ENCODE measurements around the gene TRAF3IP3. TPM values are rescaled to one million over a fixed set of nuclear protein-coding genes. Genes with fewer than 3 reads are reported as not detected.
"Not testable (repeated sequence)": the region's sequence is repeated elsewhere in the genome, so short reads cannot be mapped to it uniquely, and the experiment has no call there.

Gene TRAF3IP3
- polyA plus RNA-seq, 1 of the 3 experiments (the other 2 are of a cell fraction): 0.31 TPM

- ChIA-PET POLR2A (no interaction called here), CTCF (interaction anchor here (1.7 kb wide), 1 partner anchor 31 kb away, joined by 3 read pairs; no protein-coding TSS in a partner anchor)
- no peaks in the 10 kb centered on the region for H3K9me2 ChIP-seq
- peaks cover 7% of the 10 kb centered on the region for H3F3A ChIP-seq (replicated peaks; ENCODE audit: insufficient read depth)
- no peak overlapping the region for H2AFZ ChIP-seq (ENCODE audit: low read depth)
- no peaks in the 10 kb centered on the region for H4K20me1 ChIP-seq (ENCODE audit: insufficient read depth)
- WGBS (ENCODE audit: low lambda C conversion rate): 78% methylated on average over 1 of the region's 1 CpG
- no peak for DNase-seq
- TF ChIP-seq ELF1 (IDR thresholded peaks at IDR 0.05): no peak
- no peak for TF ChIP-seq NRF1 (IDR thresholded peaks at IDR 0.05; ENCODE audit: low read depth, low read length)
- TF ChIP-seq FOXM1 (IDR thresholded peaks at IDR 0.05; ENCODE audit: low read depth): no peak
- no peak for TF ChIP-seq SMC3 (IDR thresholded peaks at IDR 0.05; ENCODE audit: low read depth, low read length)
- no peak for TF ChIP-seq RXRA (IDR thresholded peaks at IDR 0.05; ENCODE audit: borderline replicate concordance, low read depth)
- TF ChIP-seq CTCF (IDR thresholded peaks at IDR 0.05): no peak
- TF ChIP-seq CHD2 (IDR thresholded peaks at IDR 0.05; ENCODE audit: low read length, partially characterized antibody): no peak
- TF ChIP-seq JUND (IDR thresholded peaks at IDR 0.05): no peak
- TF ChIP-seq RCOR1 (IDR thresholded peaks at IDR 0.05; ENCODE audit: low read length): no peak
- no peak for TF ChIP-seq GATA2 (CRISPR knock-in tag; IDR thresholded peaks at IDR 0.05)
- TF ChIP-seq NFIC (IDR thresholded peaks at IDR 0.05; ENCODE audit: borderline replicate concordance): no peak
- TF ChIP-seq MEF2A (IDR thresholded peaks at IDR 0.05; ENCODE audit: borderline replicate concordance, low read depth): no peak
- TF ChIP-seq TAF1 (IDR thresholded peaks at IDR 0.05; ENCODE audit: borderline replicate concordance, low read depth, low read length): no peak
- no peak overlapping the region for H3K27ac ChIP-seq (ENCODE audit: low read depth in 2 of 2, low read length in 1 of 2)
- no peaks in the 10 kb centered on the region for H3K9me3 ChIP-seq
- no peaks in the 10 kb centered on the region for H3K79me2 ChIP-seq (ENCODE audit: insufficient read depth)
- no peak overlapping the region for H3K4me3 ChIP-seq (ENCODE audit: low read depth in 2 of 2, low read length in 1 of 2)
- H3K9ac ChIP-seq: no peak overlapping the region
- no peaks in the 10 kb centered on the region for H3K36me3 ChIP-seq (replicated peaks in 1 of 2; ENCODE audit: control insufficient read depth in 1 of 2, insufficient read depth in 2 of 2, low read length in 1 of 2)
- H3K4me1 ChIP-seq (ENCODE audit: control insufficient read depth in 1 of 2, insufficient read depth in 2 of 2, low read depth in 1 of 2, low read length in 1 of 2): peaks cover 0 to 15% of the 10 kb centered on the region in 2 experiments; a peak in 2 of 4 replicates
- no peak overlapping the region for H3K4me2 ChIP-seq
- no peaks in the 10 kb centered on the region for H3K27me3 ChIP-seq (ENCODE audit: insufficient read depth)
Observed at GRCh38 chr1:209791920-209792319, 36.1 kb downstream of the TRAF3IP3 start.

- H3K9ac ChIP-seq; H4K20me1 ChIP-seq (ENCODE audit: insufficient read depth); H3K4me2 ChIP-seq; H3K36me3 ChIP-seq (replicated peaks in 1 of 2; ENCODE audit: control insufficient read depth in 1 of 2, insufficient read depth in 2 of 2, low read length in 1 of 2); H3K9me2 ChIP-seq; POLR2A ChIA-PET; DNase-seq; H3F3A ChIP-seq (replicated peaks; ENCODE audit: insufficient read depth); H2AFZ ChIP-seq (ENCODE audit: low read depth); H3K4me3 ChIP-seq (ENCODE audit: low read depth in 2 of 2, low read length in 1 of 2); H3K27me3 ChIP-seq (ENCODE audit: insufficient read depth); H3K27ac ChIP-seq (ENCODE audit: low read depth in 2 of 2, low read length in 1 of 2); H3K4me1 ChIP-seq (ENCODE audit: control insufficient read depth in 1 of 2, insufficient read depth in 2 of 2, low read depth in 1 of 2, low read length in 1 of 2); H3K9me3 ChIP-seq; H3K79me2 ChIP-seq (ENCODE audit: insufficient read depth): not testable (repeated sequence)
- 48% methylated on average over 3 of the region's 3 CpGs for WGBS (ENCODE audit: low lambda C conversion rate)
- CTCF ChIA-PET: interaction anchor here (1.7 kb wide), 1 partner anchor 30 kb away, joined by 3 read pairs; no protein-coding TSS in a partner anchor
Observed at GRCh38 chr1:209793711-209794110, 37.9 kb downstream of the TRAF3IP3 start.

All from SK-N-SH (cell line).